ENCODE results near the gene RIOK3. TPM values are rescaled to one million over a fixed set of nuclear protein-coding genes. Genes with fewer than 3 reads are reported as not detected.

RIOK3 gene
- total and polyA plus RNA-seq, 7 donors, result 38.2 to 206 (median 54.6) TPM

GRCh38 chr18:23501626-23502025 lies 48.5 kb downstream of the RIOK3 start:
- WGBS, 2 donors, result 84 to 92% methylated on average over 6 of the region's 6 CpGs
- no peaks in the 10 kb centered on the region for H3K36me3 ChIP-seq
- H3K9me3 ChIP-seq, result no peaks in the 10 kb centered on the region
- no peaks in the 10 kb centered on the region for H3K27me3 ChIP-seq
- DNase-seq, result no peak
- intact Hi-C loops (cut with DNase I), result loop anchor here (2.0 to 10.0 kb wide), 5 partner anchors 49 to 364 kb away; partner anchors contain the start of genes CABLES1, NPC1 and RIOK3
- peaks cover 0 to 29% (median 24%) of the 10 kb centered on the region in 4 donors for H3K4me1 ChIP-seq
- no peak overlapping the region for H3K27ac ChIP-seq
- TF ChIP-seq CTCF (IDR thresholded peaks at IDR 0.05) (no peak), EP300 (IDR thresholded peaks at IDR 0.05) (no peak), POLR2AphosphoS5 (IDR thresholded peaks at IDR 0.05) (no peak), POLR2A (IDR thresholded peaks at IDR 0.05) (no peak)
- no peak overlapping the region for H3K4me3 ChIP-seq

- no peak for DNase-seq
- peaks cover 0 to under 1% (median 0%) of the 10 kb centered on the region in 4 donors for H3K36me3 ChIP-seq
- peaks cover 0 to 29% (median 24%) of the 10 kb centered on the region in 4 donors for H3K4me1 ChIP-seq
- WGBS, 2 donors, result 7 to 33% methylated on average over 6 of the region's 6 CpGs
- no peaks in the 10 kb centered on the region for H3K27me3 ChIP-seq
- H3K27ac ChIP-seq, result peak overlapping the region; percentile 89 to 96 (median 94)
- H3K4me3 ChIP-seq, result peak overlapping the region; percentile 64 to 100 (median 98)
- intact Hi-C loops (cut with DNase I), result loop anchor here (2.0 to 10.0 kb wide), 5 partner anchors 50 to 365 kb away; partner anchors contain the start of genes CABLES1, NPC1 and RIOK3
- no peaks in the 10 kb centered on the region for H3K9me3 ChIP-seq
- TF ChIP-seq POLR2AphosphoS5 (IDR thresholded peaks at IDR 0.05), result no peak
- no peak for TF ChIP-seq EP300 (IDR thresholded peaks at IDR 0.05)
- no peak for TF ChIP-seq POLR2A (IDR thresholded peaks at IDR 0.05)
- TF ChIP-seq CTCF (IDR thresholded peaks at IDR 0.05), result no peak
These were observed 49.5 kb downstream of the RIOK3 start for GRCh38 chr18:23502516-23503037.

GRCh38 chr18:23503038-23503962 lies 50.2 kb downstream of the RIOK3 start, which contains the start of gene RMC1:
RMC1 (plus strand) TSS chr18:23503511; CDS start chr18:23503619, 108 bp downstream.
- intact Hi-C loops (cut with DNase I), result loop anchor here (2.0 to 10.0 kb wide), 5 partner anchors 50 to 366 kb away; partner anchors contain the start of genes CABLES1, NPC1 and RIOK3
- H3K36me3 ChIP-seq, result peaks cover 0 to 6% (median 3%) of the 10 kb centered on the region in 4 donors
- H3K27me3 ChIP-seq, result no peaks in the 10 kb centered on the region
- peak; percentile 98 for DNase-seq
- WGBS, 2 donors, result 0% methylated on average over 110 of the region's 110 CpGs
- H3K9me3 ChIP-seq, result no peaks in the 10 kb centered on the region
- H3K27ac ChIP-seq, result peak within 1 kb of the TSS; percentile 89 to 96 (median 94)
- TF ChIP-seq CTCF (IDR thresholded peaks at IDR 0.05) (no peak), POLR2A (IDR thresholded peaks at IDR 0.05) (peak; percentile 70 to 91), EP300 (IDR thresholded peaks at IDR 0.05) (no peak), POLR2AphosphoS5 (IDR thresholded peaks at IDR 0.05) (peak; percentile 77 to 92 (median 82))
- peak within 1 kb of the TSS; percentile 66 to 100 (median 98) for H3K4me3 ChIP-seq
- H3K4me1 ChIP-seq, result peaks cover 0 to 29% (median 24%) of the 10 kb centered on the region in 4 donors

- intact Hi-C loops (cut with DNase I), result loop anchor here (2.0 to 10.0 kb wide), 5 partner anchors 51 to 367 kb away; partner anchors contain the start of genes CABLES1, NPC1 and RIOK3
- TF ChIP-seq CTCF (IDR thresholded peaks at IDR 0.05) (no peak), POLR2A (IDR thresholded peaks at IDR 0.05) (no peak), EP300 (IDR thresholded peaks at IDR 0.05) (no peak), POLR2AphosphoS5 (IDR thresholded peaks at IDR 0.05) (no peak)
- Histone ChIP-seq H3K36me3 (peaks cover 0 to 11% (median 3%) of the 10 kb centered on the region in 4 donors), H3K4me3 (peak overlapping the region; percentile 66 to 100 (median 98)), H3K4me1 (peaks cover 0 to 29% (median 24%) of the 10 kb centered on the region in 4 donors), H3K27ac (peak overlapping the region; percentile 89 to 96 (median 94)), H3K27me3 (no peaks in the 10 kb centered on the region), H3K9me3 (no peaks in the 10 kb centered on the region)
- WGBS, 2 donors, result 0 to 3% methylated on average over 21 of the region's 21 CpGs
- no peak for DNase-seq
These were observed 50.9 kb downstream of the RIOK3 start for GRCh38 chr18:23503963-23504344.
